ENCODE results near the gene CCDC191. TPM values are rescaled to one million over a fixed set of nuclear protein-coding genes. Genes with fewer than 3 reads are reported as not detected.
A peak's percentile ranks its signal among the peaks of the same experiment; 100 is the strongest.

The CCDC191 gene
- total RNA-seq, 1 donor from 2014 or later = 2.1 TPM

DNA sequence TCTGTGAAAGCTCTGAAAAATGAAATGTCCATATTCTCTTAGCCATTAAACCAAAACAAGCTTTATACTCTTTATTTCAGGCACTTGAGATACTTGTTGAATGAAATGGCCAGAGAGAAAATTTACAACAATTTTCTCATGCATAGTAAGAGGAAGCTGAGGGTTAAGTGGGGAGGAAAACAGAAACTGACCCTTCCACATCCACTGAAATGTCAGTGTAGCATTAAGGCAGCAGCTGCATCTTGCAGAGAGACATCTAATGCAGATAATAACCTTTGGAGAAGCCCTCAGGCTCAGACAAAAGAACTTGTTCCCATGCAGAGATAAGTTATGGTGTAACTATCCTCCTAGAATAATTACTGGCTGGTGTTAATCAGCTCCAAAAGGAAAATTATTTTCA lies 74.5 kb downstream of the CCDC191 start:
- Mint-ChIP-seq H3K9me3 (no peaks in the 10 kb centered on the region), H3K4me3 (no peak overlapping the region), H3K27me3 (ENCODE audit: insufficient read depth) (no peaks in the 10 kb centered on the region), H3K27ac (no peak overlapping the region), H3K4me1 (ENCODE audit: low read depth) (no peaks in the 10 kb centered on the region), H3K36me3 (ENCODE audit: low read depth) (peaks cover 1% of the 10 kb centered on the region)
- intact Hi-C loops (cut with micrococcal nuclease) = no loop called here
- no peak for DNase-seq (ENCODE audit: low spot score)

DNA sequence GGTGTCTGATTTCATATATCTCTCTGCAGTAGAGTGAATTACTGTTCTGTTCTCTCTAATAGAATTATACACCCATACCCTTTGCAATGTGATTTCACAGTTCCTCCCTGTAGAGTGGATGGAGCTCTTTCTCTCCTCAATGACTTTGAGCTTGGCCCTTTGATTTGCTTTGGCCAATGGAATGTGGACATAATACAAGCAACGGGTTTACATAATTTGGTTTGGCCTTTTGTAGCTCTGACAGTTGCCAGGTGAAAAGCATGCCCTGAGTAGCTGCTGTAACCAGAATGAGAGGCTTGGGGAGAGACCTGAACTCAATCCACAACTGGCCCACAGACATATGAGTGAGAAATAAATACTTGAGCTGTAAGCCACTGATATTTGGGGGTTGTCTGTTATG lies 76.4 kb downstream of the CCDC191 start:
- H3K9me3 Mint-ChIP-seq = peaks cover 4% of the 10 kb centered on the region
- no peak overlapping the region for H3K27ac Mint-ChIP-seq
- H3K36me3 Mint-ChIP-seq (ENCODE audit: low read depth) = no peaks in the 10 kb centered on the region
- H3K27me3 Mint-ChIP-seq (ENCODE audit: insufficient read depth) = no peaks in the 10 kb centered on the region
- DNase-seq (ENCODE audit: low spot score) = no peak
- intact Hi-C loops (cut with micrococcal nuclease) = no loop called here
- no peaks in the 10 kb centered on the region for H3K4me1 Mint-ChIP-seq (ENCODE audit: low read depth)
- H3K4me3 Mint-ChIP-seq = no peak overlapping the region

DNA sequence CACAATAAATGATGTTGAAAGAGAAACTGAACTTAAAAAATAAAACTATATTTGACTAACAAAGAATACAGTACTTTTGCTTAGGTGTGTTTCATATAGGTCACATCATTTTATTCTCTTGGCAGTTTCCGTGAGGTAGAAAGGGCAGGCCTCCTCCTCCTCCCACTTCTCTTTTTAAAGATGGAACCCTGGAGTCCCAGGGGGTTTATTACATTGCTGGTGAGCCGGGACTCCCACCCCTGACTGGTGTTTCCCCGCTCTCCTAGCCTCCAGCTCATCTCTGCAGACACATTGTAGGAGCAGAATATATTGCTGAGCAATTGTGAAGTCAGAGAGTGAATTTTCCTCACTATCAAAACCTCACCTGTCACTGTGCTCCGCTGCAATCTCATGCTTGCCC lies 78.5 kb downstream of the CCDC191 start:
- intact Hi-C loops (cut with micrococcal nuclease) = no loop called here
- no peaks in the 10 kb centered on the region for H3K4me1 Mint-ChIP-seq (ENCODE audit: low read depth)
- no peak for DNase-seq (ENCODE audit: low spot score)
- H3K4me3 Mint-ChIP-seq = no peak overlapping the region
- no peaks in the 10 kb centered on the region for H3K36me3 Mint-ChIP-seq (ENCODE audit: low read depth)
- H3K9me3 Mint-ChIP-seq = peaks cover 22% of the 10 kb centered on the region
- H3K27ac Mint-ChIP-seq = no peak overlapping the region
- no peaks in the 10 kb centered on the region for H3K27me3 Mint-ChIP-seq (ENCODE audit: insufficient read depth)

DNA sequence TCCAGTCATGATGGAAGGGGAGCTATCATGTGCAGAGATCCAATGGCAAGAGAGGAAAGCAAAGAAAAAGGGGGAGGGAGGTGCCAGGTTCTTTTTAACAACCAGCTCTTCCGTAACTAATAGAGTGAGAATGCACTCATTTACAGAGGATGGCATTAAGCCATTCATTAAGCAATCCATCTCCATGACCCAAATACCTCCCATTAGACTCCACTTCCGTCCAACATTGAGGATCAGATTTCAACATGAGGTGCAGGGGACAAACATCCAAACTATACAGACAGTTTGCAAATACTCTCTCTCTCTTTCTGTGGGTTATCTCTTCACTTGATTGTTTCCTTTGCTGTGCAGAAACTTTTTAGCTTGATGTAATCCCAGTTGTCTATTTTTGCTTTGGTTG lies 87.3 kb downstream of the CCDC191 start:
- DNase-seq (ENCODE audit: low spot score) = no peak
- Mint-ChIP-seq H3K4me3 (no peak overlapping the region), H3K9me3 (peaks cover 17% of the 10 kb centered on the region), H3K36me3 (ENCODE audit: low read depth) (no peaks in the 10 kb centered on the region), H3K27ac (no peak overlapping the region), H3K27me3 (ENCODE audit: insufficient read depth) (peaks cover 4% of the 10 kb centered on the region), H3K4me1 (ENCODE audit: low read depth) (no peaks in the 10 kb centered on the region)
- intact Hi-C loops (cut with micrococcal nuclease) = no loop called here

DNA sequence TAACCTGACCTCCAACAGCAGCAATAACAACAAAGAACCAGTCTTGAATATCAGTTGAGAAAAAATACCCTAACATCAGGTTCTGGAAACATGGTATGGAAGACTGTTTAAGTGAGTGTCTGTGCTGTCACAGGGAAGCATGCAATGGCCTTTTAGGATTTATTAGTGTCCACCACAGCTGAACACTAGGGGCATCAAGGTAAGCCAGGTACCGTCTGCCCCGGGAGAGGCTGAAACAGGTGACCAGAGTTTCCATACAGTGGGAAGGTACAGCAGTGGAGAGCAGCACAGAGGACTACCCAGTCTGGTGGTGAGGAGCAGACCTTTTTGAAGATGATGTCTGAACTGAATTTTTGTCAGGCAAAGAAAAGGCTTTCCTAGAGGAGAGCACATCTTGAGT lies 90.2 kb downstream of the CCDC191 start:
- H3K27ac Mint-ChIP-seq = no peak overlapping the region
- intact Hi-C loops (cut with micrococcal nuclease) = no loop called here
- no peaks in the 10 kb centered on the region for H3K36me3 Mint-ChIP-seq (ENCODE audit: low read depth)
- H3K9me3 Mint-ChIP-seq = no peaks in the 10 kb centered on the region
- no peak overlapping the region for H3K4me3 Mint-ChIP-seq
- no peak for DNase-seq (ENCODE audit: low spot score)
- H3K27me3 Mint-ChIP-seq (ENCODE audit: insufficient read depth) = peaks cover 2% of the 10 kb centered on the region
- no peaks in the 10 kb centered on the region for H3K4me1 Mint-ChIP-seq (ENCODE audit: low read depth)

DNA sequence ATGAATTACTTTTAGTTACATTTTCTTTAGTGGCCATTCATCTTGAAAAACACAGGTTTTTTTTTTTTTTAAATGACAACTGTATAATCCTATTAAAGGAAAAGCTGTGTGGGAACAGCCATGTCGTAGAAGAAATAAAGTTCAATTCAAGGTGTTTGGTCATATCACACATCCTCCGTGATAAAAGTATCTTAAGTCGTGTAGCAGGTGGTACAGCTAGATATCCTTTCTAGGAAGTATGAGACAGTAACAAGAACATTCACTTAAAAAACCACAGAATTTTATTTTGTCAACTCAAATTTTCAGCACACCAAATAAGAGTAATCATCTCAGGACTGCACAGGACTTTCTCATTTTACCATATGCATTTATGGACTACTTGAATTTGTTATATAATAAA lies 92.4 kb downstream of the CCDC191 start:
- Mint-ChIP-seq H3K9me3 (no peaks in the 10 kb centered on the region), H3K4me3 (no peak overlapping the region), H3K27me3 (ENCODE audit: insufficient read depth) (peaks cover 2% of the 10 kb centered on the region), H3K27ac (no peak overlapping the region), H3K4me1 (ENCODE audit: low read depth) (no peaks in the 10 kb centered on the region), H3K36me3 (ENCODE audit: low read depth) (no peaks in the 10 kb centered on the region)
- no peak for DNase-seq (ENCODE audit: low spot score)
- intact Hi-C loops (cut with micrococcal nuclease) = no loop called here

DNA sequence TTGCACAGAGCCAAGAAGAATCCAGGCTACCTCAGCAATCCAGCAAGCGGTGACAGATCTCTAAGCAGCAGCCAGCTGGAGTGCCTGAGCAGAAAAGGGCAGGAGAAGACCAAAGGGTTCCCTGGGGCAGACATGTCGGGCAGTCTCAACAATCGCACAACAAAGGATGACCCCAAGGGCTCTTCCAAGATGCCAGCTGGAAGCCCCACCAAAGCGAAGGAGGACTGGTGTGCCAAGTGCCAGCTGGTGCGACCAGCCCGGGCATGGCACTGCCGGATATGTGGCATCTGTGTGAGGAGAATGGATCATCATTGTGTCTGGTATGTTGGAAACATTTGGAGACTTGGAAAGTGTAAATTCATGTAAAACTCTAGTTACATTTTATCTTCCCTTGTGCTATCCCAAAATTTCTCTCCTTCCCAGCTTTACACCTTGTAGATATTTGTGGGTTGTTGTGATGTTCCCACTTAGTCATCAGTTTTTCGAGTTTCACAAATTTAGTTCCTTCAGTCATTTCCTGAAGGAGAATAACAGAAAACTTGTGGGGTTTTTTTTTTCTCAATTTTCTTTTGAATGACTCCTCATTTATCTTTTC lies 102.1 kb downstream of the CCDC191 start:
- intact Hi-C loops (cut with micrococcal nuclease) = no loop called here
- no peak for DNase-seq (ENCODE audit: low spot score)
- Mint-ChIP-seq H3K4me3 (no peak overlapping the region), H3K9me3 (no peaks in the 10 kb centered on the region), H3K27ac (no peak overlapping the region), H3K36me3 (ENCODE audit: low read depth) (no peaks in the 10 kb centered on the region), H3K4me1 (ENCODE audit: low read depth) (peaks cover 11% of the 10 kb centered on the region), H3K27me3 (ENCODE audit: insufficient read depth) (peaks cover 13% of the 10 kb centered on the region)

DNA sequence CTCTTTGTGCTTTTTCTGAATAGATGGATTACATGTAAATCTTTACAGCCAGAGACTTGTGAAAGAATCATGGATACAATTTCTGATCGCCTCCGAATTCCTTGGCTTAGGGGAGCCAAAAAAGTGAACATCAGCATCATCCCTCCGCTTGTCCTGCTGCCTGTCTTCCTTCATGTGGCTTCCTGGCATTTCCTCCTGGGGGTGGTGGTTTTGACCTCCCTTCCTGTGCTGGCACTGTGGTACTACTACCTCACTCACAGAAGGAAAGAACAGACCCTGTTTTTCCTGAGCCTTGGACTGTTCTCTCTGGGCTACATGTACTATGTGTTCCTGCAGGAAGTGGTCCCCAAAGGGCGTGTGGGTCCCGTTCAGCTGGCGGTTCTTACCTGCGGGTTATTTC lies 102.6 kb downstream of the CCDC191 start:
- H3K4me3 Mint-ChIP-seq = no peak overlapping the region
- peaks cover 18% of the 10 kb centered on the region for H3K27me3 Mint-ChIP-seq (ENCODE audit: insufficient read depth)
- H3K4me1 Mint-ChIP-seq (ENCODE audit: low read depth) = peaks cover 11% of the 10 kb centered on the region
- DNase-seq (ENCODE audit: low spot score) = no peak
- no peaks in the 10 kb centered on the region for H3K36me3 Mint-ChIP-seq (ENCODE audit: low read depth)
- intact Hi-C loops (cut with micrococcal nuclease) = no loop called here
- no peaks in the 10 kb centered on the region for H3K9me3 Mint-ChIP-seq
- H3K27ac Mint-ChIP-seq = no peak overlapping the region

DNA sequence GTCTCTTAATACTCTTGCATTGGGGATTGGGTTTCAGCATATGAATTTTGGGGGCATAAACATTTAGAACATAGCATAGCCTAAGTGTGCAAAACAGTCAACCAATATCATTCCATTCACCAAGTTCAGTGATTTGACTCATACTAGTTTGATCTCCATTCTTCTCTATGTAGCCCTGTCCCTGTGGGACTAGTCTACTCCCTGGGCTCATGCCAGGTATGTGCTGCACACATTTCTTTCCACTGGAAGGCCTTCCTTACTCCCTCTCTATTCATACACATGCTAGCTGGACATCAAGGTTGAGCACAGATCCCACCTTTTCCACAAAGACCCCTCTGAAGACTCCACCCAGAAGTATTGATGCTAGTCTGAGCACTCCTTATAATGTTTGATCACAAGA lies 103.4 kb downstream of the CCDC191 start:
- H3K27ac Mint-ChIP-seq = no peak overlapping the region
- H3K36me3 Mint-ChIP-seq (ENCODE audit: low read depth) = no peaks in the 10 kb centered on the region
- intact Hi-C loops (cut with micrococcal nuclease) = no loop called here
- H3K4me3 Mint-ChIP-seq = no peak overlapping the region
- H3K9me3 Mint-ChIP-seq = no peaks in the 10 kb centered on the region
- peaks cover 21% of the 10 kb centered on the region for H3K27me3 Mint-ChIP-seq (ENCODE audit: insufficient read depth)
- DNase-seq (ENCODE audit: low spot score) = no peak
- peaks cover 11% of the 10 kb centered on the region for H3K4me1 Mint-ChIP-seq (ENCODE audit: low read depth)

DNA sequence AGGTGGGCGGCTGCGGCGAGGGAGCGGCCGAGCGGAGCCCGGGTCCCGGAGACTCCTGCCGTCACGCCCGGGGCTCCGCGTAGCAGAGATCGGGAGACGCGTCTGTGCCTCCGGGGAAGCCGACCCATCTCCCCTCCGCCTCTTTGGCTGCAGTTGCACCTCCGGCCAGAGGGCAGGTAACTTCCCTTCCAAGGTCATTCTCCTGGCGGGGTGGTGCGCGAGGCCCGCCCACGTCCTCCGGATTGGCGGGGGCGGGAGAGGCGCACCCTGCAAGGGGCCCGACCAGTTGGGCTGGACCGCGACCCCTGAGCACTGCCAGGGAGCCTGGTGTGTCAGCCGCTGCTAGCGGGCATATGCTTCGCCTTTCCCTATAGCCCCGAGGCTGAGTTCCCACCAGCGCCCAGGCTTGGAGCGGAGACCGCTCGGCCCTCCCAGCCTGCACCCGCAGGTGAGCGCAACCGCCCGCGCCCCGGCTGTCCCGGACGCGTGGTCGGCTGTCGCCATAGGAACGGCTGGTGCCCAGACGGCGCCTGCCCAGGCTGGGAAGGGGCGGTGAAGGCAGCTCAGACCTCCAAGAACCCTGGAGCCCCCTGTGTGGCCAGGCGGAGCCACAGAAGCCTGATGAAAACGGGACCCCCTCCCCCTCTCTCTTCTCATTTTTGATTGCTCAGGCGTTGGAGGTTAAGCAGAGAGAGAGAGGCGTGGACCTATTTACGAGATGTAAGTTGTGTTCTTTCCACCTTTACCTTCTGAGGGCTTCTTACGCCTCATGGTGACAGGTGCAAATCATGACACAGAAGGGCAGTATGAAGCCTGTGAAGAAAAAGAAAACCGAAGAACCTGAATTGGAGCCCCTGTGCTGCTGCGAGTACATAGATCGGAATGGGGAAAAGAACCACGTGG lies 108.1 kb downstream of the CCDC191 start:
- DNase-seq (ENCODE audit: low spot score) = peak; percentile 5
- Mint-ChIP-seq H3K4me3 (peak overlapping the region; percentile 62), H3K27me3 (ENCODE audit: insufficient read depth) (peaks cover 40% of the 10 kb centered on the region), H3K9me3 (no peaks in the 10 kb centered on the region), H3K4me1 (ENCODE audit: low read depth) (peaks cover 3% of the 10 kb centered on the region), H3K36me3 (ENCODE audit: low read depth) (no peaks in the 10 kb centered on the region), H3K27ac (peak overlapping the region; percentile 8)
- intact Hi-C loops (cut with micrococcal nuclease) = loop anchor here (1.0 to 5.0 kb wide), 3 partner anchors 436 to 1199 kb away; partner anchors contain the start of gene ZBTB20

DNA sequence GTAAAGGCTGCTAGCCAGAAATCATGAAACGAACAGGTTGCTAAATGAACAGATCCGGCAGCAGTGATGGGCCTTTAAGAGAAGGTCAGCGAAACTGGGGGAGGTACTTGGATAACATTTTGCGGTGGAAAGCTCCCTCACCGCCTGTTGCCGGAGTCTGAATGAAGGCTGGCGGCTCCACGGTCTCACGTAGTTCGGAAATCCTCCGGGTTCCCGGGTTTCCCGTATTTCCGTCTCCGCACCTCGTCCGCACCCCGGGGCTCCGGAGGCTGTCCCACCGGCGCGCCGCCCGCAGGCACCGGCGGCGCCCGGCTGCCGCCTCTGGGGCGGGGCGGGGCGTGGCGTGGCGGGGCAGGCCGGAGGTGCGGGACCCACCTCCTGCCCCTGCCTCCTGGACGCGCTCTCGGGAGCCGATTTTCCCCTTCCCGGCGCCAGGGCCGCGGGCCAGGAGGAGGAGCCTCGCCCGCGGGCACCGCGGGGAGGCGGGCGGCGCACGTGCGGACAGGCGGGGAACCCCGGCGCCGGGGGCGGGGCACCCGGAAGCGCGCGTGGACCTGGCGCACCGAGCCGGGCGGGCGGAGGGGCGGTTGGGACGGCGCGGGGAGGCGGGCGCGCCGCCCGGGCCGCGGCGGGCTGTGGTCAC lies 108.8 kb downstream of the CCDC191 start, which contains the start of gene ZDHHC23:
ZDHHC23 (plus strand) TSS at position 642 of the 643 bp plus-strand sequence. CDS start 790 bp downstream, outside the sequence.
- Mint-ChIP-seq H3K27me3 (ENCODE audit: insufficient read depth) (peaks cover 41% of the 10 kb centered on the region), H3K4me1 (ENCODE audit: low read depth) (no peaks in the 10 kb centered on the region), H3K4me3 (peak within 1 kb of the TSS; percentile 85), H3K27ac (peak within 1 kb of the TSS; percentile 79), H3K36me3 (ENCODE audit: low read depth) (no peaks in the 10 kb centered on the region), H3K9me3 (no peaks in the 10 kb centered on the region)
- intact Hi-C loops (cut with micrococcal nuclease) = loop anchor here (1.0 to 5.0 kb wide), 7 partner anchors 109 to 1200 kb away; partner anchors contain the start of genes ATP6V1A, CCDC191, GRAMD1C and NAA50
- DNase-seq (ENCODE audit: low spot score) = peak; percentile 66

DNA sequence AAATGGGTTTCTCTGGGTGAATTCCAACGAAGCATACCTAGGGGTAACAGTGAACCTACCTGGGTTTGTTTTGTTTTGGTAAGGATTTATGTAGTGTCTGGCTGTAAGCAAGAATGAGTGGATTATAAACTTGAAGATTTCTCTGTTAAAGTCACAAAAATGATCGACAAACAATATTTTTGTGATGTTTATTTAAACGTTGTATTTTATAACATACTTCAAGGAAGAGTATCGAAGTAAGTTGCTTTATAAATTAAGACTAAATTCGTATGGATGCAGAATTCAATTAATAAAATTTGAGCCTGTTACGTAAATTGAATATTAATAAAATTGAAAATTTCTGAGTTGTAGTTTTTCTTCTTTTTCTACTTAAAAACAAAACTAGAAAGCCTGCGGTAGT lies 109.5 kb downstream of the CCDC191 start:
- H3K4me1 Mint-ChIP-seq (ENCODE audit: low read depth) = no peaks in the 10 kb centered on the region
- H3K27me3 Mint-ChIP-seq (ENCODE audit: insufficient read depth) = peaks cover 43% of the 10 kb centered on the region
- no peak overlapping the region for H3K27ac Mint-ChIP-seq
- peak overlapping the region; percentile 85 for H3K4me3 Mint-ChIP-seq
- no peak for DNase-seq (ENCODE audit: low spot score)
- no peaks in the 10 kb centered on the region for H3K9me3 Mint-ChIP-seq
- intact Hi-C loops (cut with micrococcal nuclease) = loop anchor here (1.0 to 5.0 kb wide), 6 partner anchors 108 to 1200 kb away; partner anchors contain the start of genes ATP6V1A, CCDC191, GRAMD1C and NAA50
- H3K36me3 Mint-ChIP-seq (ENCODE audit: low read depth) = no peaks in the 10 kb centered on the region

DNA sequence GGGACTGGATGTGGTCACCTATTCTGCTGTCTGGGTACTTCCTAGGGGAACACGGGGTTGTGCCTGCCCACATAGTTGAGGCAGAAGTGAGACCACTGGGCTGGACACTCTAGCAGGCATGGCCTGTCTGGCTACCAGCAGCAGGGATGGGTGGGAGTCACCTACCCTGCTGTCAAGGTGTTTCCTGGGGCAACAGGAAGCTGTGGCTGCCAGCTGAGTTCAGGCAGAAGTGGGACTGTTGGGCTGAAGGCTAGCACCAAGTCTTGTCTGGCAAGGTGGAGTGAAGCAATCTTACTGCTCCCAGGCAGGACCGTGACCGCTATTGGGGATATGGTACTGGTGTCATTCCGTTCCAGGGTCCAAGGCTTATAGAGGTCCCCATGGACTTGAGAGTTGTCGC lies 128.8 kb downstream of the CCDC191 start:
- no peak overlapping the region for H3K27ac Mint-ChIP-seq
- H3K4me3 Mint-ChIP-seq = no peak overlapping the region
- H3K36me3 Mint-ChIP-seq (ENCODE audit: low read depth) = no peaks in the 10 kb centered on the region
- H3K27me3 Mint-ChIP-seq (ENCODE audit: insufficient read depth) = peaks cover 13% of the 10 kb centered on the region
- no peaks in the 10 kb centered on the region for H3K4me1 Mint-ChIP-seq (ENCODE audit: low read depth)
- H3K9me3 Mint-ChIP-seq = peaks cover 25% of the 10 kb centered on the region
- intact Hi-C loops (cut with micrococcal nuclease) = no loop called here
- no peak for DNase-seq (ENCODE audit: low spot score)

Measured in activated T-helper 1 cell treated with anti-CD3 and anti-CD28 coated beads, Interleukin-12 subunit alpha, Interleukin-12 subunit beta, Interleukin-2, Interleukin-4 antibody, amounts not matched to agents 30 ng/mL and 10 ng/mL and 1 ng/mL, durations not matched to agents 14 hours and 24 hours and 36 hours (primary cell).